Keratinocyte (primary cell): ENCODE measurements around the gene EPAS1. TPM values are rescaled to one million over a fixed set of nuclear protein-coding genes. Genes with fewer than 3 reads are reported as not detected.

Experiments used
- DNase-seq: peaks from one replicate; pipeline ENCODE4 v3.0.0-alpha.2; 2011; ENCODE audit warnings: low read depth, missing footprints, low spot score
- FAIRE-seq: peaks from 2 replicates; lab custom pipeline; 2011; peaks lifted over from hg19 to GRCh38; lab: Jason Lieb, UNC
- H2AFZ ChIP-seq: 2 replicates; pipeline ENCODE4 v1.6.0; 2012; ENCODE audit warnings: low read length, control low read depth, inconsistent platforms; ENCODE audit not compliant: control insufficient read depth
- H3K27ac ChIP-seq: 2 replicates; pipeline ENCODE4 v1.5.1; 2011; ENCODE audit warnings: low read length; ENCODE audit not compliant: control insufficient read depth, insufficient read depth
- H3K27me3 ChIP-seq: 3 replicates; pipeline ENCODE4 v1.6.0; 2011; ENCODE audit warnings: low read length; ENCODE audit not compliant: control insufficient read depth, insufficient read depth; ENCODE audit errors: extremely low read depth
- H3K36me3 ChIP-seq, 2 experiments: 2 replicates in 1 of 2; 3 replicates in 1 of 2; pipeline ENCODE4 v1.5.1; 2011; ENCODE audit warnings: low read length in 2 of 2, mild to moderate bottlenecking in 1 of 2; ENCODE audit not compliant: control insufficient read depth in 2 of 2, insufficient read depth in 2 of 2; ENCODE audit errors: extremely low read depth in 1 of 2
- H3K4me1 ChIP-seq: 3 replicates; pipeline ENCODE4 v1.5.1; 2011; ENCODE audit warnings: low read length; ENCODE audit not compliant: control insufficient read depth, insufficient read depth; ENCODE audit errors: extremely low read depth
- H3K4me2 ChIP-seq: 3 replicates; pipeline ENCODE4 v1.6.0; 2011; ENCODE audit warnings: low read depth, low read length; ENCODE audit not compliant: control insufficient read depth, insufficient read depth; ENCODE audit errors: extremely low read depth
- H3K4me3 ChIP-seq, 3 experiments: fragments of 200-600 bp in 1 of 3; sonication (generic) in 1 of 3; 2 replicates in 2 of 3; 3 replicates in 1 of 3; pipeline ENCODE4 v1.5.1; 2011 to 2016; ENCODE audit warnings: low read length in 3 of 3, mild to moderate bottlenecking in 3 of 3, control low read depth in 2 of 3, inconsistent platforms in 1 of 3, low read depth in 1 of 3, mixed read lengths in 1 of 3, mixed run types in 1 of 3, moderate library complexity in 1 of 3; ENCODE audit not compliant: control insufficient read depth in 2 of 3, insufficient read depth in 2 of 3; ENCODE audit errors: extremely low read depth in 1 of 3
- H3K79me2 ChIP-seq: 2 replicates; pipeline ENCODE4 v1.6.0; 2012; ENCODE audit warnings: low read length; ENCODE audit not compliant: control insufficient read depth, insufficient read depth
- H3K9ac ChIP-seq: 3 replicates; pipeline ENCODE4 v1.6.0; 2011; ENCODE audit warnings: low read length; ENCODE audit not compliant: control insufficient read depth, insufficient read depth; ENCODE audit errors: extremely low read depth
- H3K9me1 ChIP-seq: 3 replicates; pipeline ENCODE4 v1.6.0; 2011; ENCODE audit warnings: low read length; ENCODE audit not compliant: control insufficient read depth, insufficient read depth; ENCODE audit errors: extremely low read depth
- H3K9me3 ChIP-seq: 2 replicates; pipeline ENCODE4 v1.5.1; 2012; ENCODE audit warnings: low read depth, low read length; ENCODE audit not compliant: control insufficient read depth
- H4K20me1 ChIP-seq: 3 replicates; pipeline ENCODE4 v1.6.0; 2011; ENCODE audit warnings: low read length; ENCODE audit not compliant: control insufficient read depth, insufficient read depth; ENCODE audit errors: extremely low read depth
- EZH2 ChIP-seq: IDR thresholded peaks from one replicate; pipeline ENCODE4 v1.6.1; 2012; ENCODE audit warnings: inconsistent platforms, mild to moderate bottlenecking, low read length, moderate library complexity
- dilution Hi-C: fragments of 300-500 bp; cut with MboI; formaldehyde crosslinking; loops from one replicate; pipeline ENCODE4 v1.7.0; 2020; ENCODE audit warnings: low sequenced_read_pairs; ENCODE audit not compliant: extremely low pct_ligation_motif_present
- polyA plus RNA-seq, 5 experiments: library from polyadenylated mRNA; depleted of rRNA in 3 of 5; stranded (reverse) in 3 of 5; stranded (forward) in 1 of 5; unstranded in 1 of 5; fragments of >200 nt; gene quantifications; 1 replicate in 1 of 5; 2 replicates in 3 of 5; 3 replicates in 1 of 5; pipeline versions ENCODE4 v1.2.1 to v1.2.3, GENCODE V29; 2011 to 2012; ENCODE audit warnings: missing spikeins in 2 of 5, low read depth in 1 of 5, low replicate concordance in 1 of 5
- TF ChIP-seq, protein P1 (sequence below), 3 experiments: IDR thresholded peaks in 1 of 3; conservative IDR thresholded peaks in 1 of 3; optimal IDR thresholded peaks in 1 of 3; 2 replicates in 2 of 3; 3 replicates in 1 of 3; pipeline versions ENCODE3 to v1.5.1; 2011; ENCODE audit warnings: low read length in 3 of 3, mild to moderate bottlenecking in 3 of 3, moderate library complexity in 2 of 3, control low read depth in 1 of 3, inconsistent platforms in 1 of 3; ENCODE audit not compliant: insufficient read depth in 2 of 3; ENCODE audit errors: extremely low read depth in 1 of 3

EPAS1 gene
- polyA plus RNA-seq, 1 donor (not counting 4 experiments of a cell fraction or from before 2014, with no cell fraction given) = 96.7 TPM

DNA sequence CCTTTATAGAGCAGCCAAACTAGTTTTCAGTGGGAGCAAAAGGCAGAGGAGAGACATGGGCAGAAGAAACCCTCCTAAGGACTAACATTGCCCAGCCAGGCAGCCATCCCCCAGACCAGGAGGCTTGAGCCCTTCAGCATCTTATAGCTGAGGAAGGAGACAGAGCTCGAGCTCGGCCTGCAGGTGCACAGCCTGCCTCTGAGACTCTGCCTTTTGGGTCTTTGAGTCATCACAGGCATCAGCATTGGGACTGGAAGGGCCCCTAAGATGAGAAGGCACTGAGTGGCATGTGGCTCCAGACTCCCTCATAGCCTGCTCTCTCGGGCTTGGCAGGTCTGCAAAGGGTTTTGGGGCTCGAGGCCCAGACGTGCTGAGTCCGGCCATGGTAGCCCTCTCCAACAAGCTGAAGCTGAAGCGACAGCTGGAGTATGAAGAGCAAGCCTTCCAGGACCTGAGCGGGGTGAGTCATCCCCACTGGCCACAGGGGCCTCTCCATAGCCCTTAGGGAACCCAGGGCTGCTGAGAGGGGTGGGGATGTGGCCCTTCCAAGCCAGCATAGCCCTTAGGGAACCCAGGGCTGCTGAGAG, 84.1 kb downstream of the EPAS1 start:
- no peak overlapping the region for H3K4me3 ChIP-seq
- peaks cover 11% of the 10 kb centered on the region for H3K4me1 ChIP-seq
- H2AFZ ChIP-seq = no peak overlapping the region
- FAIRE-seq (no peak), DNase-seq (no peak)
- no peaks in the 10 kb centered on the region for H3K79me2 ChIP-seq
- H3K9ac ChIP-seq = no peak overlapping the region
- H3K4me2 ChIP-seq = no peak overlapping the region
- no peaks in the 10 kb centered on the region for H4K20me1 ChIP-seq
- no peaks in the 10 kb centered on the region for H3K9me3 ChIP-seq
- no peaks in the 10 kb centered on the region for H3K9me1 ChIP-seq
- TF ChIP-seq, protein P1, sequence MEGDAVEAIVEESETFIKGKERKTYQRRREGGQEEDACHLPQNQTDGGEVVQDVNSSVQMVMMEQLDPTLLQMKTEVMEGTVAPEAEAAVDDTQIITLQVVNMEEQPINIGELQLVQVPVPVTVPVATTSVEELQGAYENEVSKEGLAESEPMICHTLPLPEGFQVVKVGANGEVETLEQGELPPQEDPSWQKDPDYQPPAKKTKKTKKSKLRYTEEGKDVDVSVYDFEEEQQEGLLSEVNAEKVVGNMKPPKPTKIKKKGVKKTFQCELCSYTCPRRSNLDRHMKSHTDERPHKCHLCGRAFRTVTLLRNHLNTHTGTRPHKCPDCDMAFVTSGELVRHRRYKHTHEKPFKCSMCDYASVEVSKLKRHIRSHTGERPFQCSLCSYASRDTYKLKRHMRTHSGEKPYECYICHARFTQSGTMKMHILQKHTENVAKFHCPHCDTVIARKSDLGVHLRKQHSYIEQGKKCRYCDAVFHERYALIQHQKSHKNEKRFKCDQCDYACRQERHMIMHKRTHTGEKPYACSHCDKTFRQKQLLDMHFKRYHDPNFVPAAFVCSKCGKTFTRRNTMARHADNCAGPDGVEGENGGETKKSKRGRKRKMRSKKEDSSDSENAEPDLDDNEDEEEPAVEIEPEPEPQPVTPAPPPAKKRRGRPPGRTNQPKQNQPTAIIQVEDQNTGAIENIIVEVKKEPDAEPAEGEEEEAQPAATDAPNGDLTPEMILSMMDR (optimal IDR thresholded peaks at IDR 0.05 in 1 of 3, IDR thresholded peaks at IDR 0.05 in 1 of 3, conservative IDR thresholded peaks at IDR 0.05 in 1 of 3; ENCODE audit: extremely low read depth in 1 of 3, insufficient read depth in 2 of 3, low read length in 3 of 3) = no peak
- no peak for TF ChIP-seq EZH2
- H3K36me3 ChIP-seq = peaks cover 44 to 54% of the 10 kb centered on the region in 2 experiments
- no peak overlapping the region for H3K27ac ChIP-seq
- no peaks in the 10 kb centered on the region for H3K27me3 ChIP-seq
- dilution Hi-C loops = no loop called here

DNA sequence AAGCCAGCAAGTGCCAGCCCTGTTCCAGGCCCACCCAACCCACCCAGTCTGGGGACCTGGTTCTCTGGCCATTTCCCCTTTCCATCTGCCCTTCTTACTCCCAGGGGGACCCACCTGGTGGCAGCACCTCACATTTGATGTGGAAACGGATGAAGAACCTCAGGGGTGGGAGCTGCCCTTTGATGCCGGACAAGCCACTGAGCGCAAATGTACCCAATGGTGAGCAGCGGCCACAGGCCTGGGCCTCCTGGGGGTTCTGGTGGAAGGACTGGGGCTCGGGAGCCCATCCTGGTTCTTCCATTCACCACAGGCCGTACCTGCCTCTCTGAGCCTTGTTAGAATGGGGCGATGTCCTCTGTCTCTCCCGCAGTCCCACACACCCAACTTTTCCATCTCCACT, 84.7 kb downstream of the EPAS1 start:
- Histone ChIP-seq H2AFZ (no peak overlapping the region), H4K20me1 (no peaks in the 10 kb centered on the region), H3K27ac (no peak overlapping the region), H3K36me3 (peaks cover 42 to 53% of the 10 kb centered on the region in 2 experiments), H3K27me3 (no peaks in the 10 kb centered on the region), H3K4me2 (no peak overlapping the region), H3K4me3 (no peak overlapping the region), H3K9me3 (no peaks in the 10 kb centered on the region), H3K9ac (no peak overlapping the region), H3K4me1 (peaks cover 16% of the 10 kb centered on the region), H3K9me1 (no peaks in the 10 kb centered on the region), H3K79me2 (no peaks in the 10 kb centered on the region)
- no peak for TF ChIP-seq EZH2
- TF ChIP-seq, protein P1 (optimal IDR thresholded peaks at IDR 0.05 in 1 of 3, IDR thresholded peaks at IDR 0.05 in 1 of 3, conservative IDR thresholded peaks at IDR 0.05 in 1 of 3; ENCODE audit: extremely low read depth in 1 of 3, insufficient read depth in 2 of 3, low read length in 3 of 3) = no peak
- dilution Hi-C loops = no loop called here
- FAIRE-seq (no peak), DNase-seq (no peak)
